DND-41 (cell line): ENCODE data around the gene CACNA2D3.

ENCODE experiments used
- EZH2 ChIP-seq: IDR thresholded peaks from 3 replicates; pipeline ENCODE4 v1.6.1; 2012; ENCODE audit warnings: borderline replicate concordance, low read depth, mild to moderate bottlenecking, moderate library complexity, low read length, inconsistent platforms; ENCODE audit not compliant: severe bottlenecking
- TF ChIP-seq, protein P1 (sequence below): IDR thresholded peaks from 2 replicates; pipeline ENCODE4 v1.5.1; 2012; ENCODE audit warnings: borderline replicate concordance, low read length, moderate library complexity, mild to moderate bottlenecking; ENCODE audit not compliant: poor library complexity, severe bottlenecking; ENCODE audit errors: extremely low read depth

DNA sequence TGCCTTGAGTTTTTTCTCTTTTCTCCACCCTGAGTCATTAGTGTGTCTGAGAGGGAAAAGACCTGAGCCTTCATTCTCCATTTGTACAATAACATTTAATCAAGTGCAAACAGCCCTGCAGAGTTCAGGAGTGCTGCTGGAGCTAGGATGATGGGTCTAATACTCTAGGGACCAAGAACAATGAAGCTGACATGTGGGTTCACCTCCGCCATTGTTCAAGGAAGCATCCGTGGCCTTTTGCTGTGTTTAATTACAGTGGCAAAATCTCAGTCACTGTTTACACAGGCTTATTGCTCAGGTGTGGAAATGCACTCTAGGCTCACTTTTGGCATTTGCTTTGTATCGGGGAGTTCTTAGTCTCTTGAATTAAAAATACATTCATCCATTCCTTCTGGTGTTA is 545.9 kb downstream of the CACNA2D3 start:
- TF ChIP-seq, protein P1, sequence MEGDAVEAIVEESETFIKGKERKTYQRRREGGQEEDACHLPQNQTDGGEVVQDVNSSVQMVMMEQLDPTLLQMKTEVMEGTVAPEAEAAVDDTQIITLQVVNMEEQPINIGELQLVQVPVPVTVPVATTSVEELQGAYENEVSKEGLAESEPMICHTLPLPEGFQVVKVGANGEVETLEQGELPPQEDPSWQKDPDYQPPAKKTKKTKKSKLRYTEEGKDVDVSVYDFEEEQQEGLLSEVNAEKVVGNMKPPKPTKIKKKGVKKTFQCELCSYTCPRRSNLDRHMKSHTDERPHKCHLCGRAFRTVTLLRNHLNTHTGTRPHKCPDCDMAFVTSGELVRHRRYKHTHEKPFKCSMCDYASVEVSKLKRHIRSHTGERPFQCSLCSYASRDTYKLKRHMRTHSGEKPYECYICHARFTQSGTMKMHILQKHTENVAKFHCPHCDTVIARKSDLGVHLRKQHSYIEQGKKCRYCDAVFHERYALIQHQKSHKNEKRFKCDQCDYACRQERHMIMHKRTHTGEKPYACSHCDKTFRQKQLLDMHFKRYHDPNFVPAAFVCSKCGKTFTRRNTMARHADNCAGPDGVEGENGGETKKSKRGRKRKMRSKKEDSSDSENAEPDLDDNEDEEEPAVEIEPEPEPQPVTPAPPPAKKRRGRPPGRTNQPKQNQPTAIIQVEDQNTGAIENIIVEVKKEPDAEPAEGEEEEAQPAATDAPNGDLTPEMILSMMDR: no peak
- TF ChIP-seq EZH2: no peak
